Naive B cell (primary cell): ENCODE measurements around the gene LPCAT1. TPM values are rescaled to one million over a fixed set of nuclear protein-coding genes. Genes with fewer than 3 reads are reported as not detected.
A peak's percentile ranks its signal among the peaks of the same experiment; 100 is the strongest.

Experiments used
- ATAC-seq, 2 donors: fragments of 150-1000 bp; cut with Tn5 transposase; 2 replicates each; pipeline ENCODE4 v1.10.0; 2021; ENCODE audit warnings: low read depth in 2 of 2, mild to moderate bottlenecking in 2 of 2, moderate library complexity in 2 of 2
- DNase-seq: peaks from one replicate; pipeline ENCODE4 v3.0.0; 2022
- H3K27ac Mint-ChIP-seq, 6 donors: one replicate each; pipeline ENCODE4 v1.8.0; 2020 to 2022; ENCODE audit warnings: mild to moderate bottlenecking in 6 of 6, mixed read lengths in 6 of 6, moderate library complexity in 5 of 6, inconsistent platforms in 2 of 6
- H3K27me3 Mint-ChIP-seq, 3 donors: one replicate each; pipeline ENCODE4 v1.8.0; 2021 to 2022; ENCODE audit warnings: mixed read lengths in 3 of 3, mild to moderate bottlenecking in 1 of 3
- H3K36me3 Mint-ChIP-seq, 2 donors: one replicate each; pipeline ENCODE4 v1.8.0; 2020 to 2022; ENCODE audit warnings: mixed read lengths in 2 of 2, inconsistent platforms in 1 of 2, mild to moderate bottlenecking in 1 of 2
- H3K4me1 Mint-ChIP-seq, 3 donors: one replicate each; pipeline ENCODE4 v1.8.0; 2020 to 2022; ENCODE audit warnings: mixed read lengths in 3 of 3, inconsistent platforms in 1 of 3, mild to moderate bottlenecking in 1 of 3, moderate library complexity in 1 of 3
- H3K4me3 Mint-ChIP-seq, 8 donors: one replicate each; pipeline ENCODE4 v1.8.0; 2020 to 2022; ENCODE audit warnings: mild to moderate bottlenecking in 8 of 8, mixed read lengths in 8 of 8, moderate library complexity in 8 of 8, inconsistent platforms in 2 of 8
- H3K9me3 Mint-ChIP-seq, 7 donors: one replicate each; pipeline ENCODE4 v1.8.0; 2020 to 2022; ENCODE audit warnings: mixed read lengths in 7 of 7, mild to moderate bottlenecking in 5 of 7, inconsistent platforms in 2 of 7, moderate library complexity in 1 of 7
- polyA plus RNA-seq, 6 donors: library from polyadenylated mRNA; unstranded; fragments of 300-500 nt; fragmentation: Illumina TruSeq; gene quantifications; one replicate each; pipeline ENCODE4 v1.2.3, GENCODE V29; 2021; ENCODE audit warnings: low read depth in 6 of 6

LPCAT1 gene
- polyA plus RNA-seq, 6 donors from 2014 or later, result 19.5 to 63.3 (median 52.7) TPM

DNA sequence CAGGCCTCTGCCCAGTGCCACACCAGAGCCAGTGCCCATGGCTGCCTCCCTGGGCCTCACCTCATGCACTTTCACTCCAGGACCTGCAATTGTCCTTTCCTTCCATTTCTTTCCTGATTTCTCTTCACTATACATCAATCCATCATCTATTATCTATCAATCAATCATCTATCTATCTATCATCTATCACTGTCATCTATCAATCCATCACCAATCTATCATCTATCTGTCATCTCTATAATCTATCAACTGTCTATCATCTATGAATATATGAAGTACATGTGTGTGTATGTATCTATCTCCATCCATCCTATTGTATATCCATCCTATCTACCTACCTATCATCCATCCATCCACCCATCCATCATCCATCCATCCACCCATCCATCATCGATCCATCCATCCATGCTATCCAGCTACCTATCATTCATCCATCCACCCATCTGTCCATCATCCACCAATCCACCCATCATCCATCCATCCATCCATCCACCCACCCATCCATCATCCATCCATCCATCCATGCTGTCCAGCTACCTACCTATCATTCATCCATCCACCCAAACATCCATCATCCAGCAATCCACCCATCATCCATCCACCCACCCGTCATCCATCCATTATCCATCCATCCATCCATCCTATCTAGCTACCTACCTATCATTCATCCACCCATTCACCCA, 105.4 kb downstream of the LPCAT1 start:
- Mint-ChIP-seq H3K27me3 (peaks cover 11 to 15% (median 12%) of the 10 kb centered on the region in 3 donors), H3K27ac (peak overlapping the region in 1 of 6 donors; percentile 0), H3K36me3 (no peaks in the 10 kb centered on the region), H3K4me3 (no peak overlapping the region), H3K9me3 (peaks cover 0 to 8% (median 0%) of the 10 kb centered on the region in 7 donors), H3K4me1 (peaks cover 0 to 4% (median 0%) of the 10 kb centered on the region in 3 donors)
- ATAC-seq, result no peak
- DNase-seq, result no peak

DNA sequence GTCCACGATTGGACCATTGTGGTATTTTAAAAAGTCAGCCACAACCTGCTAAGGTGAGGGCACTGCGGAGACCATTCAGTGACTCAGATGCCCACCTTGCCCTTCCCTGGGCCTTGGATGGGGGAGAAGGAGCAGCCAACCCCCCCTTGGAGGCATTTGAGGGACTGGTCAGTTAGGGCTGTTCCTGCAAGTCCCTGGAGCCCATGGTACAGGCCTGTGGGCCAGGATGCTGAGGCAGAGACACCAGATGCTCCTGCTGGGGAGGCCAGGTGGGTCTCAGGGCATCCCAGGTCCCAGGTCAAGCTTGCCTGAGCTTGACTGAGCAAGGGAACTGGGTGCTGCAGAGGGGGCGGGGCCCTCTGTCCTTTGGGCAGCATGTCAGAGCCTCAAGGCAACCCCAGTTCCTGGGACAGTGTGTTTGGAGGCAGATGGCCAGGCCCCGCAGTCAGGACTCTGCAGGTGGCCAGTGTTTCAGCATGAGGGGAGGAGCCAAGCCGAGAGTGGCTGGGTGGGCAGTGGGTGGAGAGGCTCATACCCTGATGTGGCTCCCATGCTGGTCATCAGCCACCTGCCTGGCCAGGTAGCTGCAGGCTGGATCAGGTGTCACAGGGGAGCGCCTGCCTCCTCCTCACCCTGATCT, 106.1 kb downstream of the LPCAT1 start:
- Mint-ChIP-seq H3K4me3 (no peak overlapping the region), H3K4me1 (peaks cover 0 to 4% (median 0%) of the 10 kb centered on the region in 3 donors), H3K27ac (no peak overlapping the region), H3K36me3 (no peaks in the 10 kb centered on the region), H3K27me3 (peaks cover 11 to 15% (median 12%) of the 10 kb centered on the region in 3 donors), H3K9me3 (peaks cover 0 to 8% (median 0%) of the 10 kb centered on the region in 7 donors)
- ATAC-seq, result no peak
- no peak for DNase-seq

DNA sequence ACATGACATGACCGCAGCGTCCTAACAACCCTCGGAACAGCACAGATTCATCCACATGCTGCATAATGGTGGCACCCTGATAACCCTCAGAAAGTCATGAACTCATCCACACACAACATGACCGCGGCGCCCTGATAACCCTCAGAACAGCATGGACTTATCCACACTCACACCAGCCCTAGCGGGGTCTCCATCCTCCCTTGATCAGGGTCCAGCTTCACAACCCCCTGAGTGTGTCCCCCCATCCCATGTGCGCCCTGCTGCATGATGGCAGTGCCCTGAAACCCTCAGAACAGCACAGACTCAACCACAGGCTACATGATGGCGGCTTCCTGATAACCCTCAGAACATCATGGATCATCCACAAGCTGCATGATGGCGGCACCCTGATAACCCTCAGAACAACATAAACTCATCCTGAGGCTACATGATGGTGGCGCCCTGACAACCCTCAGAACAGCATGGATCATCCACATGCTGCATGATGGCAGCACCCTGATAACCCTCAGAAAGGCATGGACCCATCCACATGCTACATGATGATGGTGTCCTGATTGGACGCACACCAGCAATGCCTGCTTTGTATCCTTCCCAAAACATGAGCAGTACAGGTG, 106.8 kb downstream of the LPCAT1 start:
- ATAC-seq, result no peak
- no peak for DNase-seq
- Mint-ChIP-seq H3K4me3 (no peak overlapping the region), H3K27me3 (peaks cover 11 to 21% (median 18%) of the 10 kb centered on the region in 3 donors), H3K4me1 (peaks cover 4 to 8% (median 5%) of the 10 kb centered on the region in 3 donors), H3K27ac (no peak overlapping the region), H3K9me3 (peaks cover 0 to 8% (median 0%) of the 10 kb centered on the region in 7 donors), H3K36me3 (no peaks in the 10 kb centered on the region)

DNA sequence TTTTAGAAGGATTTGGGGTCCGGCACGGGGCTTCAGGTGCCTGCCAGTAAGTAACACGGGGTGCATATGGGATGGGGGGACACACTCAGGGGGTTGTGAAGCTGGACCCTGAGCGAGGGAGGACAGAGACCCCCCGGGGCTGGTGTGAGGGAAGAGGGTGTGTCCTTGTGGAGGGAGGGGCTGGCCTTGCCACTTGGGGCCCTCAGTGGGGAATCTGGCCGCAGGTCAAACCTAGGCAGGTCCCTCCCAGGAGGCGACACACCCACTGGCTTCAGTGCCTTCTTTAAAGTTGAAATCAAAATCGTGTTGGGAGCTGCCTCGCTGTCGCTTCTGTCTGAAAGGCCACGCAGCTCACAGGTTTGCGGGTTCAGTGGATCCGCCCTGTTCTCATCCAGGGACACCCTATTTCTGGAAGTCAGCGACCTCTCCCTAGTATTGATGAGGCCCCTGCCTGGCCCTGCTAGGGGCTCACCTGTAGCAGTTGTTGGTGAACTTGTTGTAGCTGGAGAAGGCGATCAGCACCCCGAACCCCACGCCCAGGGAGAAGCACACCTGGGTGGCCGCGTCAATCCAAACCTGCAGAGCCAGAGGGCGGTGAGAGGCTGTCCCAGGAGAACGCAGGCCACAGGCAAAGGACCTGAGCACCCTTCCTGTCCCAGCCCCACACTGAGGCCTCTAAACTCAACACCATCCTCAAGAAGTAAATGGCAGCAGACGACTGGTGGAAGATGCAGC, 108.0 kb downstream of the LPCAT1 start:
- Mint-ChIP-seq H3K4me3 (no peak overlapping the region), H3K36me3 (no peaks in the 10 kb centered on the region), H3K4me1 (peaks cover 6 to 11% (median 6%) of the 10 kb centered on the region in 3 donors), H3K27ac (peak overlapping the region in 1 of 6 donors; percentile 66), H3K9me3 (peaks cover 0 to 8% (median 0%) of the 10 kb centered on the region in 7 donors), H3K27me3 (peaks cover 18 to 30% (median 27%) of the 10 kb centered on the region in 3 donors)
- no peak for DNase-seq
- ATAC-seq, result no peak

DNA sequence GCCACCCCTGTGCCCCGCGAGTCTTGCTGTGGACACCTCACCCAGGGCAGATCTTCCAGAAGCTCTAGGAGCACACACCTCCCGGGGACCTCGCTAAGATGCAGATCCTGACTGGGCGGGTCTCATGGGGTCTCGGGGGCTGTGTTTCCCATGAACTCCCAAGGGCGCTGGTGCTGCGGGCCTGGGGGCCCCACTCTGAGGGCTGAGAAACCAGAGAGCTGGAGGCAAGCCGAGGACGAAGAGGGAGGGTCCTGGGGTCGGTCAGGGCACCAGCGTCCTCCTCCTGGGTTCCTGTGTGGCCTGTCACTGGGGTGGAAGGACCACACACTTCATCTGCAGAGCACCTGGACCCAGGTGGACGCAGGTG, 108.7 kb downstream of the LPCAT1 start:
- Mint-ChIP-seq H3K36me3 (no peaks in the 10 kb centered on the region), H3K27me3 (peaks cover 22 to 32% (median 30%) of the 10 kb centered on the region in 3 donors), H3K9me3 (peaks cover 0 to 8% (median 0%) of the 10 kb centered on the region in 7 donors), H3K4me3 (no peak overlapping the region), H3K27ac (no peak overlapping the region), H3K4me1 (peaks cover 6 to 11% (median 6%) of the 10 kb centered on the region in 3 donors)
- ATAC-seq (no peak), DNase-seq (no peak)

DNA sequence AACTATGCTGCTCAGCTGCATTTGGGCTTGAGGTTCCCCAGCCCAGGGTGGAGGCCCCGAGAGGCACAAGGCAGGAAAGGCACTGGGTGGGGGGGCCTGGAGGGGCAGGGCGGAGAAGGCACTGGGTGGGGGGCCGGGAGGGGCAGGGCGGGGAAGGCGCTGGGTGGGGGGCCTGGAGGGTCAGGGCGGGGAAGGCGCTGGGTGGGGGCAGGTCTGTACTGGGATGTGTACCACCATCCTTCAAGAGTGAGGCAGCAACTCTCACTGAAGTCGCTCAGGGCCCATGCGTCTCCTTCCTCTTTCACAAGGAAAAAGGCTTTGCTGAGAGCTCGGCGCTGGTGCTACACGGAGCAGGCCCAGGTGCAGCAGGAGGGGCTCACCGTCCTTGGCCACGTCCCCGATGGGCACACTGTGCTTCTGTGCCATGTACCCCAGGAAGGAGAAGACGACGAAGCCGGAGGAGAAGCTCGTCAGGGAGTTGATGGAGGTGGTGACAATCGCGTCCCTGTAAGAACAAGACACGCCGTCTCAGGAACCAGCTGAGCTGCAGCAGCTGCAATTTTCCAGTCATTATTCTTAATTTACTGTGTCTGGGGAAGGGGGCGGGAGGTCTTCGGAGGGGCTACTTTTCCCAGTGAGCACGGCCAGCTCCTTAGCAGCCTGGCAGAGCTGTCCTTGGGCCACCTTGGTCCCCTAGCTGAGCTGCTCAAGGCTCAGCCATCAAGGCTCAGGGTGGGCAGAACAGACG, 109.3 kb downstream of the LPCAT1 start:
- Mint-ChIP-seq H3K4me3 (no peak overlapping the region), H3K4me1 (peaks cover 6 to 11% (median 6%) of the 10 kb centered on the region in 3 donors), H3K9me3 (peaks cover 0 to 8% (median 0%) of the 10 kb centered on the region in 7 donors), H3K27ac (no peak overlapping the region), H3K27me3 (peaks cover 22 to 32% (median 30%) of the 10 kb centered on the region in 3 donors), H3K36me3 (no peaks in the 10 kb centered on the region)
- DNase-seq (no peak), ATAC-seq (no peak)

DNA sequence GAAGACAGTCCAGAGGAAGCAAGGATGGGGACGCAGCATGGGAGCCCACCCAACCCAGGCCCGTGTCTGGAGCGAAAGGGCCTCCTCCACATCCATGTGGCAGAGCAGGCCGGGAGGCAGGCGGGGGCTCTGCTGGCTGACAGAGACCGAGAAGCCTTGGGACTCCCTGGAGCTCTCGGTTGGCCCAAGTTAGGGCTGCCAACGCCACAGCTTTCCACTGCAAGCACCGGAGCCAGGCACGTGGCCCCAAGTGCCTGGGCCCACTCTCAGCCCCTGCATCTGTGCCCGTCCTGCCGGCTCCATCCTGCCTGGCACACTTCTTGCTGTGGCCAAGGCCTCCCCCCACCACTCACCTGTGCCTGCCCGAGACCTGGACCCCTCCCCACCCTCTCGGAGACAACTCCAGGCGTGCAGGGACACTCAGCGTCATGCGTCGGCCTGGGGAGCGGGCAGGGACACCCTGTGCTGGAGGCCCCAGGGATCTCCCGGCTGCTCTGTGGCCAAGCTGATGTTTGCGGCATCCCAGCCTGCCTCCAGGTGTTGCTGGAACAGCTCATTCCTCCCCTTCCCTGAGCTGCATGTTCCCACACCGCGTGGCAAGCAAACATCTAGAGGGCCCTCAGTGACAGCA, 110.0 kb downstream of the LPCAT1 start:
- H3K27ac Mint-ChIP-seq, result no peak overlapping the region
- ATAC-seq (no peak), DNase-seq (no peak)
- H3K27me3 Mint-ChIP-seq, result peaks cover 17 to 38% (median 31%) of the 10 kb centered on the region in 3 donors
- H3K4me3 Mint-ChIP-seq, result no peak overlapping the region
- H3K9me3 Mint-ChIP-seq, result peaks cover 0 to 2% (median 0%) of the 10 kb centered on the region in 7 donors
- H3K36me3 Mint-ChIP-seq, result no peaks in the 10 kb centered on the region
- H3K4me1 Mint-ChIP-seq, result peaks cover 7 to 11% (median 8%) of the 10 kb centered on the region in 3 donors

DNA sequence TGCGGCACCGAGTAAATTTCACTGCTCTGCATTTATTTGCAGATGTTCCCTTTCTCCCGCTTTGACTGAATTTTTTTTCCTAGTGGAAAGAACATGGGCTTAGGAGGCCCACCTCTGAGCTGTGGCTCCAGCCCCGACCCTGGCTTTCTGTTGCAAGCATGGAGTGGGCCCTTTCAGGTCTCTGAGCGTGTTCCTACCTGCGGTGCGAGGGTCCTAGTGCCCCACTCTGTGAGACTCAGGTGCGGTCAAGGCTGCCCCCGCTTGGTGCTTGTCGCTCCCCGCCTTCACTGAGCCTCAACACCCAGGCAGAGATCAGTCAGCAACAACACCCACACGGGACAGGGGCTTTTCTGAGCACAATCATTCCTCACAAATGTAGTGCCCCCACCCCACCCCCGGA, 110.5 kb downstream of the LPCAT1 start:
- Mint-ChIP-seq H3K36me3 (no peaks in the 10 kb centered on the region), H3K27me3 (peaks cover 13 to 40% (median 28%) of the 10 kb centered on the region in 3 donors), H3K4me1 (peaks cover 7 to 11% (median 8%) of the 10 kb centered on the region in 3 donors), H3K27ac (no peak overlapping the region), H3K4me3 (no peak overlapping the region), H3K9me3 (peaks cover 0 to 1% (median 0%) of the 10 kb centered on the region in 7 donors)
- ATAC-seq (no peak), DNase-seq (no peak)

DNA sequence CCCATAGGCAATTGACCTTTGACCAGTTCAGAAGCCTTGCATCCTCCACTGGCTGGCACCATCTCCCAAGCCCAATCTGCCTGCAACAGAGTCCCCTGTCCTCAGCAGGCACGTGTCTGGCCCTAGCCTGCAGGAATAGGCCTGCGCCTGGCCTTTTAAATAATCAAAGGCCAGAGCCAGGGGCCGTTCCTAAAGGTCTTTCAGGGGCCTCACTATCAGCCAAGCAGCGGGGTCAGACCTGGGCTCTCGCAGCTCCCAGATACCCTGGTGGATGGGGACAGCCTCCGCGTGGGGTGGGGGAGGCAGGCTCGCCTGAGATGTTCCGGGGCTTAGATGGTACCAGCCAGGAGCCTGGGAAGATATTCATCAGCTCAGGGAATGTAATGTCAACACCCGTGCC, 111.1 kb downstream of the LPCAT1 start:
- ATAC-seq (no peak), DNase-seq (no peak)
- H3K4me1 Mint-ChIP-seq, result peaks cover 7 to 11% (median 8%) of the 10 kb centered on the region in 3 donors
- peaks cover 14 to 46% (median 31%) of the 10 kb centered on the region in 3 donors for H3K27me3 Mint-ChIP-seq
- H3K36me3 Mint-ChIP-seq, result no peaks in the 10 kb centered on the region
- peaks cover 0 to 1% (median 0%) of the 10 kb centered on the region in 7 donors for H3K9me3 Mint-ChIP-seq
- no peak overlapping the region for H3K4me3 Mint-ChIP-seq
- no peak overlapping the region for H3K27ac Mint-ChIP-seq

DNA sequence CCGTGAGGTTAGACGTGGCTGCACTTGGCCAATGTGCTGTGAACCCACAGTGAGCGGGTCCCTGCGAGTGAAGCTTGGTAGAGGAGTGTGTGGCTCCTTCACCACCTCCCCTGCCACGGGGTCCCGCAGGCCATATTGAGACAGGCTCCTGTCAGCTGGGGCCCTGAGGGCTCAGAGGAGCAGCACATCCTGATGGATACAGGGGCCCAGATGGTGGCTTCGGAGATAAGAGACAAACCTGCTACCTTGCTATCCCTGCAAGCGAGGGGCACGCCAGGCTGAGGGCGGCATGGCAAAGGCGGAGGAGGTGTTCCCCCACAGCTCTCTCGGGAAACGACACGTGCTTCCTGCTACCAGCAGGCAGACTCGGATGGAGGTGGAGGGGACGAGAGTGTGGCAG, 111.6 kb downstream of the LPCAT1 start:
- H3K27ac Mint-ChIP-seq, result no peak overlapping the region
- H3K4me3 Mint-ChIP-seq, result no peak overlapping the region
- DNase-seq, result no peak

More for the DNA sequence above, 111.6 kb downstream of the LPCAT1 start:
- peaks cover 18 to 50% (median 36%) of the 10 kb centered on the region in 3 donors for H3K27me3 Mint-ChIP-seq
- peaks cover 0 to 1% (median 0%) of the 10 kb centered on the region in 7 donors for H3K9me3 Mint-ChIP-seq
- ATAC-seq, result no peak
- peaks cover 7 to 11% (median 8%) of the 10 kb centered on the region in 3 donors for H3K4me1 Mint-ChIP-seq
- no peaks in the 10 kb centered on the region for H3K36me3 Mint-ChIP-seq
